GOT3 (cell line): ENCODE measurements around the gene PSMA6.
"Not testable (repeated sequence)": the region's sequence is repeated elsewhere in the genome, so short reads cannot be mapped to it uniquely, and the experiment has no call there.

Experiments used
- DNase-seq: peaks from one replicate; lab custom pipeline; 2025; ENCODE audit warnings: mixed read lengths; lab: John Stamatoyannopoulos, UW

PSMA6 gene

GRCh38 chr14:35292051-35292769 lies at the start of gene PSMA6:
Gene PSMA6 (plus strand): TSS chr14:35292382. CDS start chr14:35292477, 95 bp downstream.
- peak; percentile 77 for DNase-seq

DNA sequence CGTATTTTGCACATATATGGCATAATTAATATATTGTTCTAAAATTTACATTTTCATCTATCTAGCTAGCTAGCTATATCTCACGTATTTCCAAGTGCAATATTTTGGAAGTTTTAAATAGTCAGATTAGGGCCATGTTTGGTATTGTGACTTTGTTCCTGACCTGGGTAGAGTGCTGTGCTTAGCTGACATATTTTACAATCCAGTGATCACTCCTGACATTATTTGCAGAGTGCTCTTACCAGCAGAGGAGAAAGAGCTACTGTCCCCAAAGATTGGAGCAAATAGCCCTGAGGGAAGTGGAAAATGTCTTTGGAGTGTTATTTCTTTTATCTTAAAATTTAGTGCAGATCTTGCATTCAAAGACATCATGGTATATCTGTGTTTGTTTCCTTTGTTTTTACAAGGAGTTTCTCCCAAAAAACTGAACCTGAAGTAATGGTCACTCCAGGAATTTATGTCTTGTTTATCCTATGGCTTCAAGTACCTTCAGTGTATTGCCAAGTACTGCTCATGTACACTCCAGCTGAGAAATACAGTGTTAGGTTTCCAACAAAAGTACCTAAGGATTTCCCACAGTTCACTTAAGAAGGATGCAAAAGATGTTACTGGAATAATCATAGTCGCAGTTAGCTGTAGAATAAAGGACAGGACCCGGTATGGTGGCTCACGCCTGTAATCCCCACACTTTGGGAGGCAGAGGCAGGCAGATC lies 49.4 kb upstream of the PSMA6 start:
- no peak for DNase-seq

GRCh38 chr14:35243956-35244355 lies 48.2 kb upstream of the PSMA6 start:
- no peak for DNase-seq

DNA sequence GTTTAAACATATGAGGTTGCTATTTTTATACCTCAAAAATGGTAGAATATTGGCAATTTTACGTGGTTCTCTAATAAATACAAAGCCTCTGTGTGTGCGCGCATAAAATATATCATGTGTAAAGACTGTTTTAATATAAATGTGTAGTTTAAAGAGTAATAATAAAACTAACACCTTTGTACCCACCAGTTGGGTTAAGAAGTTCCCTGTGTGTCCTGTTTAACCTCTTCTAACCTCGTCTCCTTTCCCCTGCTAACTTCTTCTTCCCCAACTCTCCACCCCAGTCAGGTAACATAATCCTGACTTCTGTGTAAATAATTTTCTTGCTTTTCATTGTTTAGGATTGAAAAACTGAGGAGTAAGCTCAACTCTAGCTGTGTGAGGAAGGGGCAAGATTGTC lies 47.6 kb upstream of the PSMA6 start:
- no peak for DNase-seq

GRCh38 chr14:35245051-35245450 lies 47.1 kb upstream of the PSMA6 start:
- DNase-seq = no peak

- no peak for DNase-seq
Observed at GRCh38 chr14:35247777-35248475, 44.3 kb upstream of the PSMA6 start.

- DNase-seq = no peak
Observed at GRCh38 chr14:35248476-35248788, 43.8 kb upstream of the PSMA6 start.

DNA sequence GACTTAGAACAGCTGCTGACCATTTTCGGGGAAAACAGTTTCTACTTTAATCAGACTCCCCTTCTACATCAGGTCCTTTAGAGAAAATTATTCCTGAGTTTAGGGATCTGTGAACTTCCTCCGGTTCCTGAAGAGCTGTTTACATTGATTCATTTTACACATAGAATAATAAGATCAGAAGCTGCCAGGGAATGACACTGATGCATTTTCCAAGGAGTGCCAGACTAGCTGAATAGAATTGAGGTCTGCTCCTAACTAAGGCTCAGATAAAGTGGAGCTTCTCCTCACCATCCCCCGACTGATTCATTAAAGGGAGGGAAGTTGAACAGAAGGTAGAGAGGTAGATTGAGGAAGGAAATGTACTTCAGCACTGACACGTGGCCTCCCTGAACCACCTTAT lies 41.9 kb upstream of the PSMA6 start:
- no peak for DNase-seq

GRCh38 chr14:35252451-35252868 lies 39.7 kb upstream of the PSMA6 start:
- no peak for DNase-seq

- DNase-seq = not testable (repeated sequence)
Observed at GRCh38 chr14:35253056-35253455, 39.1 kb upstream of the PSMA6 start.

DNA sequence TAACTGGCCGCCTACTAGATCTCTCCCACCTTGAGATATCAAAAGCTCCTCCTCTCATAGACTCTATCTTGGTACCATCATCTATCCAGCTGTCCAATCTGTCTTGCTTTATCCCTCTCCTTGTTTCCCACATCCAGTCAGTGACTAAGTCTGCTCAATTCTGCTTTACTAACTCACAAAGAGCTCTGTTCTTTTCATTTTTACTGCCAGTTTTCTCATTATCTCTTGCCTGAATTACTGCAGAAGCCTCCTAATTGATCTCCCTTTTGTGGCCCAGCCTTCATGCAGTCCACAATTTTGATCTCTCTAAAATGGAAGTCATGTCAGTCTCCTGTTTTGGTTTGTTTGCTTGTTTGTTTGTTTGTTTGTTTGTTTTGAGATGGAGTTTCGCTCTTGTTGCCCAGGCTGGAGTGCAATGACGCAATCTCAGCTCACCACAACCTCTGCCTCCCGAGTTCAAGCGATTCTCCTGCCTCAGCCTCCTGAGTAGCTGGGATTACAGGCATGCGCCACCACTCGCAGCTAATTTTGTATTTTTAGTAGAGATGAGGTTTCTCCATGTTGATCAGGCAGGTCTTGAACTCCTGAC lies 38.1 kb upstream of the PSMA6 start:
- DNase-seq = not testable (repeated sequence)

- no peak for DNase-seq
Observed at GRCh38 chr14:35254736-35255135, 37.4 kb upstream of the PSMA6 start.

DNA sequence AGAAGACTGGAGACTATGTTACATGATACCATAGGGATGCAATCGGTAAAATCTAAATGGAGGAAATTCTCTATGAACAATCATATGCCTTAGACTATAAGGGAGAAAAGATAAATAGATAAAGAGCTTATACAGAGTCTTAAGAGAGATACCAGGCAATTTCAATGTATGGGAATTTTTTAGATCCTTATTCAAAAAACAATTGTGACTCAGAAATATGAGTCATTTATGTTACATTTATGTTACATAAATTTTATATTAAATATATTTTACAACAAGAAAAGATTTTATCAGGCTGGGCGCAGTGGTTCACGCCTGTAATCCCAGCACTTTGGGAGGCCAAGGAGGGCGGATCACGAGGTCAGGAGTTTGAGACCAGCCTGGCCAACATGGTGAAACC lies 36.5 kb upstream of the PSMA6 start:
- DNase-seq = no peak

DNA sequence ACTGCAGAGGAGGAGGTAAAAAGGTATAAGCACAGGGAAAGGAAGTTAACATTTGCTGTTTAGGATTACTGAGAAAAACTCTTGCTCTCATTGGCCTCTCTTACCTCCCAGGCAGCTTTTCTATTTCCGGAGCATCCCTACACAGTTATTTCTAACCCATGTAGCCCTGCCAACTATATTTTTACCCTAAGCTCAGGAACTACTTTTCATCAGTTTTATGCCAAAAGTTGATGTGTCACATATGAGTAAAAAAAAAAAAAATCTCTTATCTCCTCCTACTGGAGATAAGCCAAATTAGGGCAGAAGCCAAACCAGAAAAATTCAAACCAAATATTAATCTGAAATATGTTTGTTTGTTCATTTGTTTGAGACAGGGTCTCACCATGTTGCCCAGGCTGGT lies 34.4 kb upstream of the PSMA6 start:
- no peak for DNase-seq

DNA sequence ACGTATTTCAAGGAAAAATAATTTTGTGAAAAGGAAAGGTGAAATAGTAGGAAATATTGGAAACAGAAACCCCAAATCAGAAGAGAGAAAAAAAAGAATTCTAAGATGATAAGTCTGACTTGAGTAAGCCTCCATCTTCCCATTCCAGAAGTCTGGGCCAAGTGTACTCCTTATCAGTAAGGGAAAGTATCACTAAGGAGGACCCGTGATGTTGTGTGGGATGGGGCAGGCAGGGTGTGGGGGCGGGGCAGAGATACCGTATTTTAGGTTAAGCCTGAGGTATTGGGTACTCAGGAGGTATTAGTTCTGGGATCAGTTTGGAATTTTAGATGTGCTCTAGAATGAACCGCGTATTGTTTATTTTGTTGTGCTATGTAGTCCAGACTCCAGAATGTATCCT lies 33.8 kb upstream of the PSMA6 start:
- DNase-seq = no peak

GRCh38 chr14:35261774-35262173 lies 30.4 kb upstream of the PSMA6 start:
- no peak for DNase-seq

DNA sequence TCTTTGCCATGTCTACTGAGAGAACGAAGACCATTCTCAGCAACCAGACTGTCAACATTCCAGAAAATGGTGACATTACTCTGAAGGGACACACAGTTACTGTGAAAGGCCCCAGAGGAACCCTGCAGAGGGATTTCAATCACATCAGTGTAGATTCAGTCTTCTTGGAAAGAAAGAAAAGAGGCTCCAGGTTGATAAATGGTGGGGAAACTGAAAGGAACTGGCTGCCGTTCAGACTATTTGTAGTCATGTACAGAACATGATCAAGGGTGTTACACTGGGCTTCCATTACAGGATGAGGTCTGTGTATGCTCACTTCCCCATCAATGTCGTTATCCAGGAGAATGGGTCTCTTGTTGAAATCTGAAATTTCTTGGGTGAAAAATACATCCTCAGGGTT lies 29.7 kb upstream of the PSMA6 start:
- no peak for DNase-seq

GRCh38 chr14:35268946-35269345 lies 23.2 kb upstream of the PSMA6 start:
- no peak for DNase-seq

DNA sequence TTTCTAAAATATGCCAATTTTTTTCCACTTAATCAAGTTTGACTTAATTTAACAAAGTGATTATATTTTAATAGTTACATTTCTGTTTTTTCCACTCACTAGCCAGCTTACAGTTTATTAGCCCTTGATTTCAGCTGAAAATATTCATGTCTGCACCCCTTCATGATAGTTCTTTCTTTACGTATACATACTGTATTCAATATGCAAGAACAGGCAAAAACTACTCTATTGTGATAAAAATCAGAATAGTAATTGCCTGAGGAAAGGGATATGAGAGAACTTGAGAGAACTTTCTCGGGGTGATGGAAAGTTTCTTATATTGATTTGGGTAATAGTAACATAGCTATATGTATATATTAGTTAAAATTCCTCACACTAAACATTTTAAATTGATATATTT lies 17.4 kb upstream of the PSMA6 start:
- DNase-seq = no peak

DNA sequence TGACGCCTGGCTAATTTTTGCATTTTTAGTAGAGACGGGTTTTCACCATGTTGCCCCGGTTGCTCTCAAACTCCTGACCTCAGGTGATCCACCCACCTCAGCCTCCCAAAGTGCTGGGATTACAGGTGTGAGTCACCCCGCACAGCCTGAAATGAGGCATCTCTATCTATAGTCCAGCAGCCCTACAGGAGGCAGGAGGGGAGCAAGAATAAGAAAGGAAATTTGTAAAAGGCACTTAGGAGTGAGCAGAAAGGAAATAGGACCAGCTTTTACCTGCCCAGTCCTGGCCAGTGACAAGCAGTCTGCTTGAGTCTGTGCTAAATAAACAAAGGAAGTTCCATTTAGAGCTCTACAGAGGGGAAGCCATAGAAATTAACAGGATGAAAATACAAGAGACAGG lies 15.0 kb upstream of the PSMA6 start:
- no peak for DNase-seq

GRCh38 chr14:35279369-35279768 lies 12.8 kb upstream of the PSMA6 start:
- DNase-seq = no peak

GRCh38 chr14:35281341-35281740 lies 10.8 kb upstream of the PSMA6 start:
- DNase-seq = no peak

GRCh38 chr14:35284506-35284905 lies 7.7 kb upstream of the PSMA6 start:
- DNase-seq = no peak
